SK-N-SH treated with all-trans-retinoic acid at 6 μM for 48 hours (cell line): ENCODE measurements around the gene CCDC122.

Experiments
- ATAC-seq: fragments of 200-7000 bp; cut with Tn5 transposase; 3 replicates; pipeline ENCODE4 v1.9.1; 2020; ENCODE audit warnings: mild to moderate bottlenecking, moderate library complexity
- ARNTL ChIP-seq: fragments of 450-650 bp; formaldehyde crosslinking; IDR thresholded peaks from 2 replicates; pipeline ENCODE4 v1.5.0; 2020; ENCODE audit warnings: low read depth, mild to moderate bottlenecking, moderate library complexity, borderline replicate concordance
- CSDC2 ChIP-seq: fragments of 250-450 bp; sonication (Bioruptor Pico); IDR thresholded peaks from 2 replicates; pipeline ENCODE4 v1.5.0; 2020; ENCODE audit warnings: mild to moderate bottlenecking, moderate library complexity
- ESRRG ChIP-seq: fragments of 250-450 bp; sonication (Bioruptor Pico); IDR thresholded peaks from 2 replicates; pipeline ENCODE4 v1.6.1; 2021; ENCODE audit warnings: mild to moderate bottlenecking
- ISL1 ChIP-seq: fragments of 250-450 bp; sonication (Bioruptor Pico); IDR thresholded peaks from 2 replicates; pipeline ENCODE4 v2.1.2; 2022; ENCODE audit warnings: mild to moderate bottlenecking, moderate library complexity
- OSR1 ChIP-seq: fragments of 250-450 bp; sonication (Bioruptor Pico); IDR thresholded peaks from 2 replicates; pipeline ENCODE4 v1.8.0; 2022; ENCODE audit warnings: moderate library complexity, mild to moderate bottlenecking, inconsistent platforms
- PPARA ChIP-seq: fragments of 250-450 bp; sonication (Bioruptor Pico); IDR thresholded peaks from 2 replicates; pipeline ENCODE4 v1.5.0; 2020; ENCODE audit warnings: mild to moderate bottlenecking, borderline replicate concordance
- RARB ChIP-seq: fragments of 250-450 bp; sonication (Bioruptor Pico); IDR thresholded peaks from 2 replicates; pipeline ENCODE4 v1.8.0; 2021; ENCODE audit warnings: mild to moderate bottlenecking, moderate library complexity
- SNAI2 ChIP-seq: fragments of 250-450 bp; sonication (Bioruptor Pico); IDR thresholded peaks from 2 replicates; pipeline ENCODE4 v1.5.0; 2020; ENCODE audit warnings: mild to moderate bottlenecking, moderate library complexity
- TCF4 ChIP-seq: fragments of 250-450 bp; sonication (Bioruptor Pico); IDR thresholded peaks from 2 replicates; pipeline ENCODE4 v1.8.0; 2021; ENCODE audit warnings: mild to moderate bottlenecking, moderate library complexity, borderline replicate concordance
- ZC3H10 ChIP-seq: fragments of 250-450 bp; sonication (Bioruptor Pico); IDR thresholded peaks from 2 replicates; pipeline ENCODE4 v1.5.1; 2021; ENCODE audit warnings: mild to moderate bottlenecking, moderate library complexity
- ZFP3 ChIP-seq: fragments of 250-450 bp; sonication (Bioruptor Pico); IDR thresholded peaks from 2 replicates; pipeline ENCODE4 v1.5.0; 2020; ENCODE audit warnings: mild to moderate bottlenecking, moderate library complexity
- ZFP30 ChIP-seq: fragments of 450-650 bp; formaldehyde crosslinking; IDR thresholded peaks from 2 replicates; pipeline ENCODE4 v1.5.0; 2022; ENCODE audit warnings: mild to moderate bottlenecking, moderate library complexity
- ZNF565 ChIP-seq: fragments of 450-650 bp; formaldehyde crosslinking; conservative IDR thresholded peaks from 2 replicates; pipeline ENCODE4 v1.5.0; 2020; ENCODE audit warnings: low read depth, mild to moderate bottlenecking, moderate library complexity
- ZNF70 ChIP-seq: fragments of 450-650 bp; formaldehyde crosslinking; IDR thresholded peaks from 2 replicates; pipeline ENCODE4 v1.5.0; 2020; ENCODE audit warnings: mild to moderate bottlenecking, moderate library complexity
- ZNF8 ChIP-seq: fragments of 450-650 bp; formaldehyde crosslinking; IDR thresholded peaks from 2 replicates; pipeline ENCODE4 v1.5.0; 2020; ENCODE audit warnings: mild to moderate bottlenecking, moderate library complexity
- TF ChIP-seq, protein P1 (sequence below): fragments of 250-450 bp; sonication (Bioruptor Pico); IDR thresholded peaks from 2 replicates; pipeline ENCODE4 v1.5.0; 2020; ENCODE audit warnings: mild to moderate bottlenecking, moderate library complexity
- TF ChIP-seq, protein P2 (sequence below): fragments of 250-450 bp; sonication (Bioruptor Pico); IDR thresholded peaks from 2 replicates; pipeline ENCODE4 v1.5.1; 2021; ENCODE audit warnings: mild to moderate bottlenecking, moderate library complexity
- TF ChIP-seq, protein P3 (sequence below): fragments of 250-450 bp; sonication (Bioruptor Pico); IDR thresholded peaks from 2 replicates; pipeline ENCODE4 v1.8.0; 2020; ENCODE audit warnings: mild to moderate bottlenecking, moderate library complexity, borderline replicate concordance
- TF ChIP-seq, protein P4 (sequence below): fragments of 250-450 bp; sonication (Bioruptor Pico); IDR thresholded peaks from 2 replicates; pipeline ENCODE4 v1.5.1; 2020; ENCODE audit warnings: low read depth, mild to moderate bottlenecking, moderate library complexity
- TF ChIP-seq, protein P5 (sequence below): fragments of 250-450 bp; sonication (Bioruptor Pico); IDR thresholded peaks from 2 replicates; pipeline ENCODE4 v1.8.0; 2021; ENCODE audit warnings: low read depth, mild to moderate bottlenecking, moderate library complexity, borderline replicate concordance

The CCDC122 gene

DNA sequence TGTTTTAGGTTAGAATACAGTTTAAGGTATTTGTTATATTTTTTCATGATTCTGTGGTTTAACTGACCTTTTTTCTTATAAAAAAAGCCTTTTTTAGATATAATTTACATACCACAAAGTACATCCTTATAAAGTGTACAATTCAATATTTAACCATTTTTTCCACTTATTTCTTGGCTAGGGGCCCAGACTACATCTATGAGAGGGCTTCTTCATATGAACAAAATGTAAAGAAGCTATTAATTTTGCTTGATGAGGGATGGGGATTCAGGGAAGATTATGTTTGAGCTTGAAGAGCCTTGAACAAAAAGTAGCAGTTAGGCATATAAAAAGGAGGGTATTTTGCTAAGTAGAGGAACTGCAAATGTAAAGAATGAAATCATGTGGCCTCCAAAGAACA is 2.2 kb downstream of the CCDC122 start:
- no peak for ATAC-seq
- TF ChIP-seq ISL1 (CRISPR knock-in tag) (no peak), ZNF565 (CRISPR knock-in tag) (no peak), ARNTL (CRISPR knock-in tag) (no peak), RARB (CRISPR knock-in tag) (no peak), ZFP30 (CRISPR knock-in tag) (no peak), ZC3H10 (CRISPR knock-in tag) (no peak), SNAI2 (CRISPR knock-in tag) (no peak), OSR1 (CRISPR knock-in tag) (no peak), ZNF70 (CRISPR knock-in tag) (no peak), ZFP3 (CRISPR knock-in tag) (no peak), PPARA (CRISPR knock-in tag) (no peak), ESRRG (CRISPR knock-in tag) (no peak), CSDC2 (CRISPR knock-in tag) (no peak), TCF4 (CRISPR knock-in tag) (no peak), ZNF8 (no peak)
- TF ChIP-seq, protein P1, sequence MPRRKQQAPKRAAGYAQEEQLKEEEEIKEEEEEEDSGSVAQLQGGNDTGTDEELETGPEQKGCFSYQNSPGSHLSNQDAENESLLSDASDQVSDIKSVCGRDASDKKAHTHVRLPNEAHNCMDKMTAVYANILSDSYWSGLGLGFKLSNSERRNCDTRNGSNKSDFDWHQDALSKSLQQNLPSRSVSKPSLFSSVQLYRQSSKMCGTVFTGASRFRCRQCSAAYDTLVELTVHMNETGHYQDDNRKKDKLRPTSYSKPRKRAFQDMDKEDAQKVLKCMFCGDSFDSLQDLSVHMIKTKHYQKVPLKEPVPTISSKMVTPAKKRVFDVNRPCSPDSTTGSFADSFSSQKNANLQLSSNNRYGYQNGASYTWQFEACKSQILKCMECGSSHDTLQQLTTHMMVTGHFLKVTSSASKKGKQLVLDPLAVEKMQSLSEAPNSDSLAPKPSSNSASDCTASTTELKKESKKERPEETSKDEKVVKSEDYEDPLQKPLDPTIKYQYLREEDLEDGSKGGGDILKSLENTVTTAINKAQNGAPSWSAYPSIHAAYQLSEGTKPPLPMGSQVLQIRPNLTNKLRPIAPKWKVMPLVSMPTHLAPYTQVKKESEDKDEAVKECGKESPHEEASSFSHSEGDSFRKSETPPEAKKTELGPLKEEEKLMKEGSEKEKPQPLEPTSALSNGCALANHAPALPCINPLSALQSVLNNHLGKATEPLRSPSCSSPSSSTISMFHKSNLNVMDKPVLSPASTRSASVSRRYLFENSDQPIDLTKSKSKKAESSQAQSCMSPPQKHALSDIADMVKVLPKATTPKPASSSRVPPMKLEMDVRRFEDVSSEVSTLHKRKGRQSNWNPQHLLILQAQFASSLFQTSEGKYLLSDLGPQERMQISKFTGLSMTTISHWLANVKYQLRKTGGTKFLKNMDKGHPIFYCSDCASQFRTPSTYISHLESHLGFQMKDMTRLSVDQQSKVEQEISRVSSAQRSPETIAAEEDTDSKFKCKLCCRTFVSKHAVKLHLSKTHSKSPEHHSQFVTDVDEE (CRISPR knock-in tag): no peak
- TF ChIP-seq, protein P2, sequence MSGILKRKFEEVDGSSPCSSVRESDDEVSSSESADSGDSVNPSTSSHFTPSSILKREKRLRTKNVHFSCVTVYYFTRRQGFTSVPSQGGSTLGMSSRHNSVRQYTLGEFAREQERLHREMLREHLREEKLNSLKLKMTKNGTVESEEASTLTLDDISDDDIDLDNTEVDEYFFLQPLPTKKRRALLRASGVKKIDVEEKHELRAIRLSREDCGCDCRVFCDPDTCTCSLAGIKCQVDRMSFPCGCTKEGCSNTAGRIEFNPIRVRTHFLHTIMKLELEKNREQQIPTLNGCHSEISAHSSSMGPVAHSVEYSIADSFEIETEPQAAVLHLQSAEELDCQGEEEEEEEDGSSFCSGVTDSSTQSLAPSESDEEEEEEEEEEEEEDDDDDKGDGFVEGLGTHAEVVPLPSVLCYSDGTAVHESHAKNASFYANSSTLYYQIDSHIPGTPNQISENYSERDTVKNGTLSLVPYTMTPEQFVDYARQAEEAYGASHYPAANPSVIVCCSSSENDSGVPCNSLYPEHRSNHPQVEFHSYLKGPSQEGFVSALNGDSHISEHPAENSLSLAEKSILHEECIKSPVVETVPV (CRISPR knock-in tag): no peak

DNA sequence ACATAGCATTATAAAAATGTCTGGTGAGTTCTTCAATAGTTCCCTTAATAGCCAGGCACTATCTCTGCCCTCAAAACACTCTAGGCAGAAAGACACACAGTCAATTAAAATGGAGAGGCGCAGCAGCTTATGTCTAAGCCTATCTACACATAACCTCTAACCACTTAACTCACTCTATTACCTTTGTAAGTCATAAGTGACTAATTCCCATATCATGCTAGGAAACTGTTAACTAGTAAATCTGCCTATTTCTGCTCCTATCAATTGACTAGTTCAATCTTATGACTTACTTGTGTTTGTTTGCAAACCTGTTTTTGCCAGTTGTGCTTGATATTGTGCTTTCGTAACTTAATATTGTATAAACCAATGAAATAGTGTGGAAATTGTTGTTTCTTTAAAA is 3.2 kb downstream of the CCDC122 start:
- ATAC-seq: no peak
- TF ChIP-seq, protein P3, sequence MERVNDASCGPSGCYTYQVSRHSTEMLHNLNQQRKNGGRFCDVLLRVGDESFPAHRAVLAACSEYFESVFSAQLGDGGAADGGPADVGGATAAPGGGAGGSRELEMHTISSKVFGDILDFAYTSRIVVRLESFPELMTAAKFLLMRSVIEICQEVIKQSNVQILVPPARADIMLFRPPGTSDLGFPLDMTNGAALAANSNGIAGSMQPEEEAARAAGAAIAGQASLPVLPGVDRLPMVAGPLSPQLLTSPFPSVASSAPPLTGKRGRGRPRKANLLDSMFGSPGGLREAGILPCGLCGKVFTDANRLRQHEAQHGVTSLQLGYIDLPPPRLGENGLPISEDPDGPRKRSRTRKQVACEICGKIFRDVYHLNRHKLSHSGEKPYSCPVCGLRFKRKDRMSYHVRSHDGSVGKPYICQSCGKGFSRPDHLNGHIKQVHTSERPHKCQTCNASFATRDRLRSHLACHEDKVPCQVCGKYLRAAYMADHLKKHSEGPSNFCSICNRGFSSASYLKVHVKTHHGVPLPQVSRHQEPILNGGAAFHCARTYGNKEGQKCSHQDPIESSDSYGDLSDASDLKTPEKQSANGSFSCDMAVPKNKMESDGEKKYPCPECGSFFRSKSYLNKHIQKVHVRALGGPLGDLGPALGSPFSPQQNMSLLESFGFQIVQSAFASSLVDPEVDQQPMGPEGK (CRISPR knock-in tag): no peak
- TF ChIP-seq, protein P2 (CRISPR knock-in tag): no peak
- TF ChIP-seq TCF4 (CRISPR knock-in tag) (no peak), ESRRG (CRISPR knock-in tag) (no peak), OSR1 (CRISPR knock-in tag) (no peak), ZC3H10 (CRISPR knock-in tag) (no peak)

DNA sequence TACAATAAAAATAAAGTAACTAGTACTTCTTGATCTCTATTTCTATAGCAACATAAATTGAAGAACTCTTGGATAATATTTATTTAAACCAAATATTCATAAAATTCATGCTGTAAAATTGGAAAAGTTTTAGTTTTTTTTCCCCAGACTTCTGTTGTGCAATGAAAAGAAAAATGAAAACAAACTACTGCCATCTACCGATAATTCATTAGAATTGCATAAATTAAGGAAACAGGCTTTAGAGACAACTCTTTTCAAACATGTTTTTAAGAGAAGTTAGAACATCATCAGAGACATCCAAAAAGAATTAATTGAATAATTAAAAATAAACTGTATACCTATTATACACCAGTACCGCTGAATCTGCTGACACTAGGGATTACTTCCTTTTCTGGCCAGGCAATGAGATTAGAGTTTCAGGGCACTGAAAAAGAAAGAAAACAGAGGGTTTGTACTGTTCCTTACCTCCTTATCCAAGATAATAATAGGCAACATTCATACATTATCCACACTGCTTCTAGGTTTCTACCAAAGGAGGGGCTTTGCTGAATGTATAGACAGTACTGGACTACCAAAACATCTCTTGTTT is 4.9 kb downstream of the CCDC122 start:
- no peak for ATAC-seq
- TF ChIP-seq ZC3H10 (CRISPR knock-in tag) (no peak), ISL1 (CRISPR knock-in tag) (no peak), ZNF565 (CRISPR knock-in tag) (no peak), ZNF8 (no peak), CSDC2 (CRISPR knock-in tag) (no peak), TCF4 (CRISPR knock-in tag) (no peak), ZFP3 (CRISPR knock-in tag) (no peak)
- TF ChIP-seq, protein P4, sequence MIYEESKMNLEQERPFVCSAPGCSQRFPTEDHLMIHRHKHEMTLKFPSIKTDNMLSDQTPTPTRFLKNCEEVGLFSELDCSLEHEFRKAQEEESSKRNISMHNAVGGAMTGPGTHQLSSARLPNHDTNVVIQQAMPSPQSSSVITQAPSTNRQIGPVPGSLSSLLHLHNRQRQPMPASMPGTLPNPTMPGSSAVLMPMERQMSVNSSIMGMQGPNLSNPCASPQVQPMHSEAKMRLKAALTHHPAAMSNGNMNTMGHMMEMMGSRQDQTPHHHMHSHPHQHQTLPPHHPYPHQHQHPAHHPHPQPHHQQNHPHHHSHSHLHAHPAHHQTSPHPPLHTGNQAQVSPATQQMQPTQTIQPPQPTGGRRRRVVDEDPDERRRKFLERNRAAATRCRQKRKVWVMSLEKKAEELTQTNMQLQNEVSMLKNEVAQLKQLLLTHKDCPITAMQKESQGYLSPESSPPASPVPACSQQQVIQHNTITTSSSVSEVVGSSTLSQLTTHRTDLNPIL: no peak
- TF ChIP-seq, protein P1 (CRISPR knock-in tag): no peak
- TF ChIP-seq, protein P5, sequence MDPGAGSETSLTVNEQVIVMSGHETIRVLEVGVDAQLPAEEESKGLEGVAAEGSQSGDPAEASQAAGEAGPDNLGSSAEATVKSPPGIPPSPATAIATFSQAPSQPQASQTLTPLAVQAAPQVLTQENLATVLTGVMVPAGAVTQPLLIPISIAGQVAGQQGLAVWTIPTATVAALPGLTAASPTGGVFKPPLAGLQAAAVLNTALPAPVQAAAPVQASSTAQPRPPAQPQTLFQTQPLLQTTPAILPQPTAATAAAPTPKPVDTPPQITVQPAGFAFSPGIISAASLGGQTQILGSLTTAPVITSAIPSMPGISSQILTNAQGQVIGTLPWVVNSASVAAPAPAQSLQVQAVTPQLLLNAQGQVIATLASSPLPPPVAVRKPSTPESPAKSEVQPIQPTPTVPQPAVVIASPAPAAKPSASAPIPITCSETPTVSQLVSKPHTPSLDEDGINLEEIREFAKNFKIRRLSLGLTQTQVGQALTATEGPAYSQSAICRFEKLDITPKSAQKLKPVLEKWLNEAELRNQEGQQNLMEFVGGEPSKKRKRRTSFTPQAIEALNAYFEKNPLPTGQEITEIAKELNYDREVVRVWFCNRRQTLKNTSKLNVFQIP (CRISPR knock-in tag): no peak
